GM23248 (cell line): ENCODE data around the gene DAB1. TPM values are rescaled to one million over a fixed set of nuclear protein-coding genes. Genes with fewer than 3 reads are reported as not detected.

Source experiments
- DNase-seq: peaks from one replicate; pipeline ENCODE4 v3.0.0-alpha.2; 2015
- H2AFZ ChIP-seq: fragments of 200-600 bp; sonication (generic); 2 replicates; pipeline ENCODE4 v1.6.1; 2016; ENCODE audit warnings: antibody characterized with exemption
- H3F3A ChIP-seq: fragments of 200-600 bp; sonication (generic); 2 replicates; pipeline ENCODE4 v1.6.1; 2016; ENCODE audit warnings: mild to moderate bottlenecking, antibody characterized with exemption, mixed run types; ENCODE audit not compliant: insufficient read depth
- H3K27ac ChIP-seq: fragments of 200-600 bp; sonication (generic); 2 replicates; pipeline ENCODE4 v1.5.1; 2016; ENCODE audit warnings: mild to moderate bottlenecking
- H3K27me3 ChIP-seq: fragments of 200-600 bp; sonication (generic); replicated peaks from 2 replicates; pipeline ENCODE4 v1.6.1; 2016; ENCODE audit warnings: mild to moderate bottlenecking; ENCODE audit not compliant: insufficient read depth
- H3K36me3 ChIP-seq: fragments of 200-600 bp; sonication (generic); 2 replicates; pipeline ENCODE4 v1.6.1; 2016; ENCODE audit warnings: low read depth, mild to moderate bottlenecking
- H3K4me1 ChIP-seq: fragments of 200-600 bp; sonication (generic); 2 replicates; pipeline ENCODE4 v1.6.1; 2016; ENCODE audit warnings: mild to moderate bottlenecking; ENCODE audit not compliant: insufficient read depth
- H3K4me2 ChIP-seq: fragments of 200-600 bp; sonication (generic); one replicate; pipeline ENCODE4 v1.6.1; 2016; ENCODE audit warnings: mild to moderate bottlenecking; ENCODE audit not compliant: unreplicated experiment
- H3K4me3 ChIP-seq: fragments of 200-600 bp; sonication (generic); 2 replicates; pipeline ENCODE4 v1.5.1; 2016; ENCODE audit warnings: mild to moderate bottlenecking
- H3K79me2 ChIP-seq: fragments of 200-600 bp; sonication (generic); 2 replicates; pipeline ENCODE4 v1.6.1; 2016; ENCODE audit warnings: mild to moderate bottlenecking; ENCODE audit not compliant: insufficient read depth
- H3K9ac ChIP-seq: fragments of 200-600 bp; sonication (generic); 2 replicates; pipeline ENCODE4 v1.6.1; 2016; ENCODE audit warnings: mild to moderate bottlenecking
- H3K9me2 ChIP-seq: fragments of 200-600 bp; sonication (generic); 2 replicates; pipeline ENCODE4 v1.6.1; 2016; ENCODE audit warnings: mixed run types, mild to moderate bottlenecking, moderate library complexity; ENCODE audit not compliant: insufficient read depth
- H3K9me3 ChIP-seq: fragments of 200-600 bp; sonication (generic); one replicate; pipeline ENCODE4 v1.6.1; 2017; ENCODE audit warnings: low read depth
- H4K20me1 ChIP-seq: fragments of 200-600 bp; sonication (generic); 2 replicates; pipeline ENCODE4 v1.6.0; 2016; ENCODE audit not compliant: insufficient read depth
- EZH2 ChIP-seq: fragments of 200-600 bp; sonication (generic); IDR thresholded peaks from 2 replicates; pipeline ENCODE4 v1.6.1; 2018; ENCODE audit warnings: antibody characterized with exemption, mild to moderate bottlenecking; ENCODE audit not compliant: insufficient read depth, poor library complexity, severe bottlenecking
- EZH2phosphoT487 ChIP-seq: fragments of 200-600 bp; sonication (generic); IDR thresholded peaks from 2 replicates; pipeline ENCODE4 v1.6.1; 2018; ENCODE audit warnings: antibody characterized with exemption, moderate library complexity, mild to moderate bottlenecking, low read depth; ENCODE audit not compliant: insufficient read depth
- WGBS, 2 experiments: methylation state at CpG; one replicate each; pipeline ENCODE4 v1.1.6; 2015 to 2017; ENCODE audit warnings: low lambda C conversion rate in 2 of 2, low coverage in 1 of 2; ENCODE audit errors: missing lambda C conversion rate in 2 of 2; 5-methylcytosine and 5-hydroxymethylcytosine counted together
- in situ Hi-C: fragments of 300-500 bp; cut with MboI; formaldehyde crosslinking; loops from 2 replicates; pipeline ENCODE4 v1.15.0; 2020
- polyA plus RNA-seq: library from polyadenylated mRNA; unstranded; fragments of >200 nt; fragmentation: Nextera tagmentation; extraction: Ambion mirVana; gene quantifications from 2 replicates; pipeline ENCODE4 v1.2.1, GENCODE V29; 2016
- total RNA-seq: library from RNA; depleted of rRNA; stranded (reverse); fragments of >200 nt; shearing (Covaris generic); gene quantifications from 2 replicates; pipeline ENCODE4 v1.2.3, GENCODE V29; 2014

DAB1 gene
- total and polyA plus RNA-seq, 2 experiments from 2014 or later = 0.11 to 0.39 TPM

GRCh38 chr1:57378534-57378933 is 45.3 kb downstream of the DAB1 start:
- no peaks in the 10 kb centered on the region for H3K36me3 ChIP-seq
- no peaks in the 10 kb centered on the region for H3K27me3 ChIP-seq
- no peaks in the 10 kb centered on the region for H3K79me2 ChIP-seq
- in situ Hi-C loops = no loop called here
- no peak overlapping the region for H3K4me3 ChIP-seq
- H4K20me1 ChIP-seq = no peaks in the 10 kb centered on the region
- H3F3A ChIP-seq = no peaks in the 10 kb centered on the region
- H3K4me2 ChIP-seq = no peak overlapping the region
- H3K9ac ChIP-seq = no peak overlapping the region
- H3K9me2 ChIP-seq = no peaks in the 10 kb centered on the region
- H3K9me3 ChIP-seq = no peaks in the 10 kb centered on the region
- no peak for TF ChIP-seq EZH2
- TF ChIP-seq EZH2phosphoT487 = no peak
- H2AFZ ChIP-seq = no peak overlapping the region
- no peak for DNase-seq
- H3K27ac ChIP-seq = no peak overlapping the region
- H3K4me1 ChIP-seq = no peaks in the 10 kb centered on the region
- WGBS, 2 experiments = 5 to 6% methylated on average over 2 of the region's 2 CpGs

GRCh38 chr1:57377339-57378139 is 46.3 kb downstream of the DAB1 start:
- no peak for DNase-seq
- no peaks in the 10 kb centered on the region for H3K9me2 ChIP-seq
- no peaks in the 10 kb centered on the region for H4K20me1 ChIP-seq
- H3K79me2 ChIP-seq = no peaks in the 10 kb centered on the region
- H3K27me3 ChIP-seq = no peaks in the 10 kb centered on the region
- TF ChIP-seq EZH2 (no peak), EZH2phosphoT487 (no peak)
- no peaks in the 10 kb centered on the region for H3F3A ChIP-seq
- H3K4me3 ChIP-seq = no peak overlapping the region
- no peaks in the 10 kb centered on the region for H3K9me3 ChIP-seq
- in situ Hi-C loops = no loop called here
- H3K9ac ChIP-seq = no peak overlapping the region
- no peaks in the 10 kb centered on the region for H3K4me1 ChIP-seq
- H3K4me2 ChIP-seq = no peak overlapping the region
- no peak overlapping the region for H2AFZ ChIP-seq
- H3K36me3 ChIP-seq = no peaks in the 10 kb centered on the region
- WGBS, 2 experiments = 7 to 14% methylated on average over 4 of the region's 4 CpGs
- H3K27ac ChIP-seq = no peak overlapping the region

GRCh38 chr1:57376041-57376440 is 47.8 kb downstream of the DAB1 start:
- H3K9me3 ChIP-seq = no peaks in the 10 kb centered on the region
- H3K4me2 ChIP-seq = no peak overlapping the region
- no peaks in the 10 kb centered on the region for H3K4me1 ChIP-seq
- H3K27me3 ChIP-seq = no peaks in the 10 kb centered on the region
- no peaks in the 10 kb centered on the region for H4K20me1 ChIP-seq
- no peaks in the 10 kb centered on the region for H3K79me2 ChIP-seq
- H3F3A ChIP-seq = no peaks in the 10 kb centered on the region
- TF ChIP-seq EZH2 (no peak), EZH2phosphoT487 (no peak)
- no peak overlapping the region for H3K9ac ChIP-seq
- H3K27ac ChIP-seq = no peak overlapping the region
- no peaks in the 10 kb centered on the region for H3K9me2 ChIP-seq
- H2AFZ ChIP-seq = no peak overlapping the region
- no peaks in the 10 kb centered on the region for H3K36me3 ChIP-seq
- no peak for DNase-seq
- no peak overlapping the region for H3K4me3 ChIP-seq
- in situ Hi-C loops = no loop called here
- 0 to 8% methylated on average over 1 of the region's 1 CpG for WGBS, 2 experiments

GRCh38 chr1:57369889-57370288 is 54.0 kb downstream of the DAB1 start:
- no peak for DNase-seq
- in situ Hi-C loops = no loop called here
- TF ChIP-seq EZH2phosphoT487 (no peak), EZH2 (no peak)
- Histone ChIP-seq H3K9me2 (no peaks in the 10 kb centered on the region), H3K4me2 (no peak overlapping the region), H4K20me1 (no peaks in the 10 kb centered on the region), H3K27me3 (no peaks in the 10 kb centered on the region), H3K9ac (no peak overlapping the region), H3K79me2 (no peaks in the 10 kb centered on the region), H3K27ac (no peak overlapping the region), H2AFZ (no peak overlapping the region), H3K36me3 (no peaks in the 10 kb centered on the region), H3F3A (no peaks in the 10 kb centered on the region), H3K9me3 (no peaks in the 10 kb centered on the region), H3K4me1 (no peaks in the 10 kb centered on the region), H3K4me3 (no peak overlapping the region)
- WGBS, 2 experiments = 57 to 59% methylated on average over 4 of the region's 4 CpGs
